Breast epithelium (tissue), 4 donors: Measurements from ENCODE around the gene LCK. TPM values are rescaled to one million over a fixed set of nuclear protein-coding genes. Genes with fewer than 3 reads are reported as not detected.
A peak's percentile ranks its signal among the peaks of the same experiment; 100 is the strongest.
"Not testable (repeated sequence)": the region's sequence is repeated elsewhere in the genome, so short reads cannot be mapped to it uniquely, and the experiment has no call there.

Source experiments
- DNase-seq, 2 donors: peaks; one replicate each; pipeline ENCODE4 v3.0.0-alpha.2; 2019; ENCODE audit warnings: low spot score in 2 of 2
- H3K27ac ChIP-seq, 2 donors: fragments of 200-600 bp; sonication (generic) in 1 of 2; one replicate each; pipeline ENCODE4 v1.5.1; 2016 to 2019; ENCODE audit warnings: mild to moderate bottlenecking in 1 of 2
- H3K27me3 ChIP-seq, 2 donors: fragments of 200-600 bp; sonication (generic) in 1 of 2; one replicate each; pipeline versions ENCODE4 v1.5.1 to v1.6.0; 2017 to 2019; ENCODE audit warnings: control low read depth in 1 of 2, mild to moderate bottlenecking in 1 of 2
- H3K36me3 ChIP-seq: fragments of 200-600 bp; one replicate; pipeline ENCODE4 v1.5.1; 2019
- H3K4me1 ChIP-seq, 2 donors: fragments of 200-600 bp; sonication (generic); one replicate each; pipeline ENCODE4 v1.5.1; 2016 to 2019; ENCODE audit warnings: control low read depth in 1 of 2
- H3K4me3 ChIP-seq, 3 donors: fragments of 200-600 bp; sonication (generic); 1 replicate in 2 of 3; 2 replicates in 1 of 3; pipeline ENCODE4 v1.5.1; 2016 to 2019; ENCODE audit warnings: mild to moderate bottlenecking in 3 of 3, moderate library complexity in 2 of 3
- H3K9me3 ChIP-seq, 2 donors: fragments of 200-600 bp; sonication (generic) in 1 of 2; one replicate each; pipeline ENCODE4 v1.5.1; 2016 to 2019; ENCODE audit warnings: control low read depth in 1 of 2
- CTCF ChIP-seq, 3 donors: fragments of 450-650 bp; IDR thresholded peaks; one replicate each; pipeline ENCODE4 v1.5.1; 2016 to 2017; ENCODE audit warnings: antibody characterized with exemption in 3 of 3, mild to moderate bottlenecking in 3 of 3, moderate library complexity in 3 of 3
- POLR2A ChIP-seq: fragments of 450-650 bp; IDR thresholded peaks from one replicate; pipeline ENCODE4 v1.6.1; 2016; ENCODE audit warnings: antibody characterized with exemption, mild to moderate bottlenecking, moderate library complexity
- POLR2AphosphoS5 ChIP-seq, 3 donors: sonication (generic); formaldehyde crosslinking; IDR thresholded peaks; one replicate each; pipeline ENCODE4 v1.6.1; 2017; ENCODE audit warnings: antibody characterized with exemption in 3 of 3
- intact Hi-C: fragments of 100-400 bp; cut with DNase I; formaldehyde crosslinking; loops from one replicate; pipeline ENCODE4 v1.15.1; 2023; ENCODE audit warnings: low total_unique reads
- total RNA-seq, 3 donors: library from RNA; depleted of rRNA; stranded (reverse); fragments of >200 nt; gene quantifications; one replicate each; pipeline ENCODE4 v1.1.0, GENCODE V29; 2016

LCK gene
- total RNA-seq, 3 donors from 2014 or later, result 2.4 to 4.1 (median 2.9) TPM

DNA sequence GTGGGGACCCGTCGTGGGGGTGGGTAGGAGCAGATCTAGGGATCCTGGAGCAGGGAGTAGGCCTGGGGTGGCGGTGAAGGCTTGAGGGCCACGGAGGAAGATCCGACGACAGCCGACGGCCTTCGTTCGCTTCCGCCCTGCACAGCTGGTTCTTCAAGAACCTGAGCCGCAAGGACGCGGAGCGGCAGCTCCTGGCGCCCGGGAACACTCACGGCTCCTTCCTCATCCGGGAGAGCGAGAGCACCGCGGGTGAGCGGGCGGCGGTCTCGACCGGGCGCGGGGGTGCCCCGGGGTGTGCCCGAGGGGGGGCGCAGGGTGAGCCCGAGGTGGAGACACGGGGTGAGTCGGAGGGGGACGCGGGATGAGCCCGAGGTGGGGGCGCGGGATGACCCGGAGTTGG lies 24.4 kb downstream of the LCK start:
- H3K27me3 ChIP-seq, result peaks cover 0 to 7% of the 10 kb centered on the region in 2 donors
- intact Hi-C loops, result no loop called here
- peak in 1 of 2 donors; percentile 62 for DNase-seq

GRCh38 chr1:32276032-32276782 lies 25.1 kb downstream of the LCK start:
- Histone ChIP-seq H3K4me3 (no peak overlapping the region), H3K9me3 (no peaks in the 10 kb centered on the region), H3K36me3 (no peaks in the 10 kb centered on the region), H3K27ac (no peak overlapping the region), H3K4me1 (no peaks in the 10 kb centered on the region), H3K27me3 (peaks cover 0 to 7% of the 10 kb centered on the region in 2 donors)
- intact Hi-C loops, result no loop called here
- TF ChIP-seq CTCF (IDR thresholded peaks at IDR 0.05), result no peak
- TF ChIP-seq POLR2A, result no peak
- TF ChIP-seq POLR2AphosphoS5 (IDR thresholded peaks at IDR 0.05), result no peak
- DNase-seq, result no peak

More for the DNA sequence above, 24.4 kb downstream of the LCK start:
- Histone ChIP-seq H3K4me3 (peak overlapping the region in 2 of 3 donors; percentile 9 to 52), H3K36me3 (no peaks in the 10 kb centered on the region), H3K4me1 (no peaks in the 10 kb centered on the region), H3K27ac (no peak overlapping the region), H3K9me3 (no peaks in the 10 kb centered on the region)
- TF ChIP-seq POLR2AphosphoS5 (IDR thresholded peaks at IDR 0.05), result no peak
- no peak for TF ChIP-seq CTCF (IDR thresholded peaks at IDR 0.05)
- TF ChIP-seq POLR2A, result no peak

DNA sequence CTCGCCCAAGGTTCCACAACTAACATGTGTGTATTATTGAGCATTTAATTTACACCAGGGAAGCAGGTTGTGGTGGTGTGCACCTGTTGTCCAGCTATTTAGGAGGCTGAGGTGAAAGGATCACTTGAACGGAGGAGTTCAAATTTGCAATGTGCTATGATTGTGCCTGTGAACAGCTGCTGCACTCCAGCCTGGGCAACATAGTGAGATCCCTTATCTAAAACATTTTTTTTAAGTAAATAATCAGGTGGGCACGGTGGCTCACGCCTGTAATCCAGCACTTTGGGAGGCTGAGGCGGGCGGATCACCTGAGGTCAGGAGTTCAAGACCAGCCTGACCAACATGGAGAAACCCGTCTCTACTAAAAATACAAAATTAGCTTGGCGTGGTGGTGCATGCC lies 33.7 kb downstream of the LCK start:
- H3K27ac ChIP-seq, H3K4me1 ChIP-seq, H3K36me3 ChIP-seq, H3K9me3 ChIP-seq, DNase-seq, H3K4me3 ChIP-seq, intact Hi-C loops, H3K27me3 ChIP-seq: not testable (repeated sequence)

DNA sequence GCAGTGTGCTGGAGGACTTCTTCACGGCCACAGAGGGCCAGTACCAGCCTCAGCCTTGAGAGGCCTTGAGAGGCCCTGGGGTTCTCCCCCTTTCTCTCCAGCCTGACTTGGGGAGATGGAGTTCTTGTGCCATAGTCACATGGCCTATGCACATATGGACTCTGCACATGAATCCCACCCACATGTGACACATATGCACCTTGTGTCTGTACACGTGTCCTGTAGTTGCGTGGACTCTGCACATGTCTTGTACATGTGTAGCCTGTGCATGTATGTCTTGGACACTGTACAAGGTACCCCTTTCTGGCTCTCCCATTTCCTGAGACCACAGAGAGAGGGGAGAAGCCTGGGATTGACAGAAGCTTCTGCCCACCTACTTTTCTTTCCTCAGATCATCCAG lies 34.6 kb downstream of the LCK start:
- H3K27ac ChIP-seq, result no peak overlapping the region
- intact Hi-C loops, result no loop called here

GRCh38 chr1:32286763-32287162 lies 35.7 kb downstream of the LCK start:
- no peaks in the 10 kb centered on the region for H3K36me3 ChIP-seq
- H3K4me3 ChIP-seq, result no peak overlapping the region
- no peak for TF ChIP-seq CTCF (IDR thresholded peaks at IDR 0.05)
- no peak for TF ChIP-seq POLR2AphosphoS5 (IDR thresholded peaks at IDR 0.05)
- no peak for TF ChIP-seq POLR2A
- no peak for DNase-seq
- no peaks in the 10 kb centered on the region for H3K27me3 ChIP-seq
- intact Hi-C loops, result no loop called here
- H3K4me1 ChIP-seq, result no peaks in the 10 kb centered on the region
- no peaks in the 10 kb centered on the region for H3K9me3 ChIP-seq
- no peak overlapping the region for H3K27ac ChIP-seq

More for the DNA sequence above, 34.6 kb downstream of the LCK start:
- H3K9me3 ChIP-seq, result no peaks in the 10 kb centered on the region
- no peak overlapping the region for H3K4me3 ChIP-seq
- H3K4me1 ChIP-seq, result no peaks in the 10 kb centered on the region
- TF ChIP-seq POLR2AphosphoS5 (IDR thresholded peaks at IDR 0.05), result no peak
- TF ChIP-seq CTCF (IDR thresholded peaks at IDR 0.05), result no peak
- no peak for TF ChIP-seq POLR2A
- H3K27me3 ChIP-seq, result no peaks in the 10 kb centered on the region
- H3K36me3 ChIP-seq, result no peaks in the 10 kb centered on the region
- no peak for DNase-seq
